Epithelial cell of umbilical artery (primary cell): Measurements from ENCODE around the gene C1QTNF2. TPM values are rescaled to one million over a fixed set of nuclear protein-coding genes. Genes with fewer than 3 reads are reported as not detected.

Experiments
- total RNA-seq: library from RNA; depleted of rRNA; stranded (reverse); fragments of >200 nt; gene quantifications from 2 replicates; pipeline ENCODE4 v1.2.3, GENCODE V29; 2014

C1QTNF2 gene, protein sequence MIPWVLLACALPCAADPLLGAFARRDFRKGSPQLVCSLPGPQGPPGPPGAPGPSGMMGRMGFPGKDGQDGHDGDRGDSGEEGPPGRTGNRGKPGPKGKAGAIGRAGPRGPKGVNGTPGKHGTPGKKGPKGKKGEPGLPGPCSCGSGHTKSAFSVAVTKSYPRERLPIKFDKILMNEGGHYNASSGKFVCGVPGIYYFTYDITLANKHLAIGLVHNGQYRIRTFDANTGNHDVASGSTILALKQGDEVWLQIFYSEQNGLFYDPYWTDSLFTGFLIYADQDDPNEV
- 0.15 TPM in 1 of 2 replicates, not detected in the other for total RNA-seq

DNA sequence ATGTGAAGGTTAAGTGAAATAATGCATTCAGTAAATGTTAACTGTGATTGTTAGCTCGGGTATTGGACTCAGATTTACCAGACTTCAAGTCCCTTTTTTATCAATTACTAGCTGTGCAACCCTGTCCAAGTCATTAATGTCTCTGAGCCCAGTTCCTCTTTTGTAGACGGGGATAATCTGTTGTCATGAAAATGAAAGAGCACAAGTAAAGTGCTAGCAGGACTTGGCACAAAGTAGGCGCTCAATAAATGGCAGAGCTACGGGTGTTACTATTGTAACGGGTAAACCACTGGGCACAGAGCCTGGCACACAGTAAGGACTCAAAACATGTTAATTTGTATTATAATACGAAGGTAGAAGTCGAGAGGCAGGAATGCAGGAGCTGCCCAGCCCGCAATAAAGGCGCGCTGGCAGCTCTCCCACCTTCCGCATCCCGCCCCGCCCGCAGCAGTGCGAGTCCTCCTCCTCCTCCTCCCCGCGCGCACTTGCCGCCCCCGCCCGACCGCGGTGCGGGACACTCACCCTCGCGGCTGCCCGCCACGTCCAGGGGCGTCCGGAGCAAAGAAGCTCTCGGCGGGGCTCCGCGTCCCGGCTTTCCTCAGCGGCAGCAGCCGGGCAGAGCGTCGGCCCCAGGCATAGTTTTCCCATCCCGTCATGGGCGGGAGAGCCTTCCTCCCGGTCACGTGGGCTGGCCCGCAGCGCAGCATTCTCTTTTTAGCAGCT lies at the start of gene C1QTNF2:
TSS of gene C1QTNF2 (minus strand) at position 637 of the 723 bp plus-strand sequence. CDS start 15,615 bp downstream, outside the sequence.

DNA sequence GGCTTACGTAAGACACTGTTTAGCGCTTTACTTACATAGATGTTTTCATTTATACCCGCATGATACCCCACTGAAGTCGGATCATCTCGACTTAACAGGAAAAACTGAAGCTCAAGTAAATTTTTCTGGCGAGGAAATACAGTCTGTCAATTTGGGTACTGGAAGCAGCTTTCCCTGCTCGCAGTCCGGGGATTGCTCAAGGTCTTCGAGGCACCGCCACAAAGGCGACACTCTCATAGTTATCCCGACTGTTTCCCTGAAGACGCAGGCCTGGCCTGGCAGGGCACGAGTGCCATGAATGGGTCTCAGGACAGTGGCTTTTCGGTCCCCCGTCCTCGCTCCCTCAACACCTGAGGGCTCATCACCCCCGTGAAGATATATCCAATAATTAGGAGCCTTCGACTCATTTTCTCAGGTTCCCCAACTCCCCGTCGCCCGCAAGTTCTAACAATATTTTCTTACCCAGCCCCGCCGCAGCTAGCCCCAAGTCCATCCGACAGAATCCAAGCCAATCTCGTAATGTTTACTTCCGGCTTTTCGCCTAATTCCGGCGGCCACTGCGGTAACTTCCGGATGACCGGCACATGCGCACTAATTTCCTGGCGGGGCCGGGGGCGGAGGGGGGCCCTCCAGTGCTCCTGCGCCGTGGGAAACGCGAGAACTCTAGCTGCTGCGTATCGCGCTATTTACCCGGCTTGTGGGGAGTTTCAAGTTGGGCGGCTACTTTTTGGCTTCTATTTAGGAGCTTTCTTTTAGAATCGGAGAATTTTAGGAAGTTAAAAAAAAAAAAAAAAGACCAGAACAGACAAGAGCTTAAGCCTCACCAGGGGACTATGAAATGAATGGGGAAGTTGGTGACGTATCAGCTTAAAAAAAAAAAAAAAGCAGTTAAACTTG lies 48.4 kb upstream of the C1QTNF2 start, which contains the start of gene SLU7:
TSS of gene SLU7 (minus strand) at position 521 of the 897 bp plus-strand sequence. CDS start 3,787 bp downstream, outside the sequence.

DNA sequence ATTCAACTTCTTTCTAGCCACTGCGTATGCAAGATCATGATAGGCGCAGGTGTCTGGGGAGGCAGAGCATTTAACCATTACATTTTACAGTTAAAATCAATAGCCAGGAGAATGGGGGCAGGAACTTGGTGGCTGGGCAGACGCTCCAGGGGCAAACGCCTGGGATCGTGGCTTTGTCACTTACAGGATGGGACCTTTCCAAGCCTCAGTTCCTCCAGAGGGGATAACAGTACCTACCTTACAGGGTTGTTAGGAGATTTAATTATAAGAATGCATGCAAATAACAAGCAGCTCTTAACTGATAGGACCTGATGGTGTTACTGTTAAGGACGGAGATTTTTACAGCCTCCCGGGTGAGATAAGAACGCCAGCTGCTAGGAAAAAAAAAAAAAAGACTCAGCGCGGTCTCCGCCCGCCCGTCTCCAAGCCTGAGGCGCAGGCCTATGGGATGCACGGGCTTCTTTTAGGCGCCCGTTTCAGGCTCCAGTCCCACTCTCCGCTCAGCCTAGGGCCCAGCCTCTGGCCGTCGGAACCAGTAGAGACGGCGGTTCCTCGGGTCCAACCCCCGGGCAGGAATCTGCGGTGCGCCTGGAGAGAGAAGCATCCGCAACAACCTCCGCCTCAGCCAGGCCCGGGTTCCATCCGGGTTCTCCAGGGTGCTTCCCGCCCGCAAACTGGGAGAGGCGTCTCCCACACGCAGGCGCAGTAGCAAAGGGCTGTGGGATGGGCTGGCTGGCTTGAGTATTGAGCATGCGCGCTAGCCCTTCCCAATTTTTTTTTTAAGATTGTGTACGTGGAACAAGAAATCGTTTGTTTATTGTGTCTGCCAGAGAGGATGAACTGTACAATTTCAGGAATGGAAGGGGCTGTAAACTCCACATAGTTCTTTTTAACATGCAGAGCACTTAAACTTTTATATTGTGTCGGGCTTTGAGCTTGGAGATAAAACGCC lies 29.3 kb upstream of the C1QTNF2 start, which contains the start of gene FAM200C:
TSS of gene FAM200C (minus strand) at position 653 of the 952 bp plus-strand sequence. CDS start 4,564 bp downstream, outside the sequence.

DNA sequence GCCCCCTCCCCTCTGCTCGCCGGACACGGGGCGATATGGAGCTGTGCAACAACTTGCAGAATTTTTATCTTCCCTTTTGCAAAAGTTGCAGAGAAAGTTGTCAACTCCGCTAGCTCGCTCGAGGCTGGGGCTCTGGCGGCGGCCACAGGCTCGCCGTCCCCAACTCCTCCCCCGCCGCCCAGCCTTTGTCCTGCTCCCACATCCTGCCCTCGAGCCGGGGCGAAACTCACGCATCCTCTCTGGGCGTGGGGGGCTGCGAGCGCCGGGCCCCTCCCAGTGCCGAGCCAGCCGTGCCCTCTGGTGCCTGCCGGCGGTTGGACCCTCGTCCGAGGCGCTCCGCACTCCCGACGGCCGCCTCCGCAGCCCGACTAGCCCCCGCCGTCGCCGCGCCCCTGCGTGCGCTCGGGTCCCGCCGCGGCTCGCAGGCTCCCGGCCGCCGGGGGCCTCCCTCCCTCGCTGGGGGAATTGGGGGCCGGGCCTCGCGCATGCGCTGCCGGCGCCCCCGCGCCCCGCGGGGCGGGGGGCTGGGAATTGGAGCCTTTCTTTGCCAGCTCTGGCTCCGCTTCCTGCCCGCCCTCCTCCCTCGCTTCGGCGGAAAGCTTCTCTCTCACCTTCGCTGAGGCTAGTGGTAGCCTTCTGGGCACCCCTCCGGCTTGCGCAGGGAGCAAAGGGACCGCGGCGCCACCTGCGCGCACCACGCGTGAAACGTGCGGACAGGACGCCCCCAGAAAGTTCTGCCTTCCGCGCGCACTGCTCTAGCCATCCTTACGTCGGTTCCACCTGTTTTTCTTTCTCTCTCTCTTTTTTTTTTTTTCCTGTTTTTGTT lies 58.1 kb downstream of the C1QTNF2 start, which contains the start of gene CCNJL:
TSS of gene CCNJL (minus strand) at position 431 of the 826 bp plus-strand sequence. CDS start 641 bp downstream, outside the sequence.

Other genes starting within 250 kb of the C1QTNF2 start
- gene FABP6, start 141.1 kb downstream of the C1QTNF2 start, total RNA-seq: not detected in 2 replicates
- 4.4 and 6.2 TPM in 2 replicates for gene CCNJL, start 58.1 kb downstream of the C1QTNF2 start, total RNA-seq
- gene FAM200C, start 29.4 kb upstream of the C1QTNF2 start, total RNA-seq: 2.6 and 6.5 TPM in 2 replicates
- 73.1 and 102 TPM in 2 replicates for gene SLU7, start 48.5 kb upstream of the C1QTNF2 start, total RNA-seq
- 212 and 327 TPM in 2 replicates for gene PTTG1, start 51.2 kb upstream of the C1QTNF2 start, total RNA-seq